D721Med (cell line): ENCODE measurements around the gene PSEN1.
"Not testable (repeated sequence)": the region's sequence is repeated elsewhere in the genome, so short reads cannot be mapped to it uniquely, and the experiment has no call there.

Experiments used
- DNase-seq: peaks from one replicate; pipeline ENCODE4 v3.0.0; 2011; ENCODE audit warnings: low spot score; ENCODE audit not compliant: insufficient read length
- FAIRE-seq: peaks from 2 replicates; lab custom pipeline; 2011; peaks lifted over from hg19 to GRCh38; lab: Jason Lieb, UNC
- TF ChIP-seq, protein P1 (sequence below): IDR thresholded peaks from 2 replicates; pipeline ENCODE4 v1.5.1; 2012; ENCODE audit warnings: mild to moderate bottlenecking, control low read depth; ENCODE audit not compliant: insufficient read depth; ENCODE audit errors: missing control alignments

Gene PSEN1

DNA sequence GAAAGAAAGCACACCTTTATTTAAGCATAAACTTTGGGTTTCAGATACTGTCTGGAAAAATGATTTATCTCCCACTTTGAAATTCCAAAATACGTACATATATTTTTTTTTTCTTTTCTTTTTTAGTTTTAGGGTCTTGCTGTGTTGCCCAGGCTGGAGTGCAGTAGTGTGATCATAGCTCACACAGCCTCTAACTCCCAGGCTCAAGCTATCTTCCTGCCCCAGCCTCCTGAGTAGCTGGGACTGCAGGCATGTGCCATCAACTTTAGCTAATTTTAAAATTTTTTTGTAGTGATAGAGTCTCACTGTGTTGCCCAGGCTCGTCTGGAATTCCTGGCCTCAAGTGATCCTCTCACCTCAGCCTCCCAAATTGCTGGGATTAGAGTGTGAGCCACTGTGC, 55.1 kb downstream of the PSEN1 start:
- no peak for DNase-seq
- no peak for FAIRE-seq
- TF ChIP-seq, protein P1, sequence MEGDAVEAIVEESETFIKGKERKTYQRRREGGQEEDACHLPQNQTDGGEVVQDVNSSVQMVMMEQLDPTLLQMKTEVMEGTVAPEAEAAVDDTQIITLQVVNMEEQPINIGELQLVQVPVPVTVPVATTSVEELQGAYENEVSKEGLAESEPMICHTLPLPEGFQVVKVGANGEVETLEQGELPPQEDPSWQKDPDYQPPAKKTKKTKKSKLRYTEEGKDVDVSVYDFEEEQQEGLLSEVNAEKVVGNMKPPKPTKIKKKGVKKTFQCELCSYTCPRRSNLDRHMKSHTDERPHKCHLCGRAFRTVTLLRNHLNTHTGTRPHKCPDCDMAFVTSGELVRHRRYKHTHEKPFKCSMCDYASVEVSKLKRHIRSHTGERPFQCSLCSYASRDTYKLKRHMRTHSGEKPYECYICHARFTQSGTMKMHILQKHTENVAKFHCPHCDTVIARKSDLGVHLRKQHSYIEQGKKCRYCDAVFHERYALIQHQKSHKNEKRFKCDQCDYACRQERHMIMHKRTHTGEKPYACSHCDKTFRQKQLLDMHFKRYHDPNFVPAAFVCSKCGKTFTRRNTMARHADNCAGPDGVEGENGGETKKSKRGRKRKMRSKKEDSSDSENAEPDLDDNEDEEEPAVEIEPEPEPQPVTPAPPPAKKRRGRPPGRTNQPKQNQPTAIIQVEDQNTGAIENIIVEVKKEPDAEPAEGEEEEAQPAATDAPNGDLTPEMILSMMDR = no peak

DNA sequence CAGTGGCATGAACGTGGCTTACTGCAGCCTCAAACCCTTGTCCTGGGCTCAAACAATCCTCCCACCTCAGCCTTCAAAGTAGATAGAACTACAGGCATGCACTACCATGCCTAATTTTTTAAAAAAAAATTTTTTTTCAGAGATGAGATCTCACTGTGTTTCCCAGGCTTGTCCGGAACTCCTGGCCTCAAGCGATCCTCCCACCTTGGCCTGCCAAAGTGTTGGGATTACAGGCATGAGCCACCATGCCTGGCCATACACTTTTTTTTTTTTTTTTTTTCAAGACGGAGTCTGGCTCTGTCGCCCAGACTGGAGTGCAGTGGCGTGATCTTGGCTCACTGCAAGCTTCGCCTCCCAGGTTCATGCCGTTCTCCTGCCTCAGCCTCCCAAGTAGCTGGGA, 58.0 kb downstream of the PSEN1 start:
- not testable (repeated sequence) for DNase-seq, FAIRE-seq

DNA sequence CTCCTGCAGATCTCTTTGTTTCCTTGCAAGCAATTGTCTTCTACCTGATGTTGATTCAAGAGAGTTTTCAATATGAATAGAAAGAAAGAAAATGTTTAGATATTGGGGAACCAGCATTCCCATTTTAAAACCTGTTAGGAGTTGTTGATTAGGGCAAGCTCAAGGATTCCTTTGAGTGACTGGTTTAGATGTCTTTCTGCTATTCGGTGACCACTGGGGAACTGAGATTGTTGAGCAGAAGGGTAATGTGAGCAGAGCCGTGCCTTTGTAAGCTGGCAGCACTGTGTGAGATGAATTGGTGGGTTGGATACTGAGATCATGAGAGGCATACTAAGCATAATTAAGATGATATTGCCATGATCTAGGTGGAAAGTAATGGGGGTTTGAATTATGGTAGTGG, 61.9 kb downstream of the PSEN1 start:
- TF ChIP-seq, protein P1 = no peak
- DNase-seq (no peak), FAIRE-seq (no peak)

DNA sequence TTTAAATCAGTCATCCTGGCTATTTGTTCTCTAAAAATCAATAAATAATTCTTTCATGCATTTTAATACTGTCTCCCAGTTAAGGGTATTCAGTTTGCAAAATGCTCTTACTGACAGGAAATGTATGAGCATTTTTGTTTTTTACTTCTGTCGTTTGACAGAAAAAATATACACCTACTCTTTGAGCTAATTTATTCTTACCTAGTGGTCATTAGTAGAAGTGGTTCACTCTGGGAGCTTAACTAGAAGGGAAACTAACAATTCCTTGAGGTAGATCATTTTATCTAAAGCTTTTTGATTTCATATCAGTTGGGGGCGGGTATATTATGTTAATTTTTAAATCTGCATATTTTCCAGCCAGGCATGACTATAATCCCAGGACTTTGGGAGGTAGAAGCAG, 67.2 kb downstream of the PSEN1 start:
- FAIRE-seq (no peak), DNase-seq (no peak)
- TF ChIP-seq, protein P1 = no peak

DNA sequence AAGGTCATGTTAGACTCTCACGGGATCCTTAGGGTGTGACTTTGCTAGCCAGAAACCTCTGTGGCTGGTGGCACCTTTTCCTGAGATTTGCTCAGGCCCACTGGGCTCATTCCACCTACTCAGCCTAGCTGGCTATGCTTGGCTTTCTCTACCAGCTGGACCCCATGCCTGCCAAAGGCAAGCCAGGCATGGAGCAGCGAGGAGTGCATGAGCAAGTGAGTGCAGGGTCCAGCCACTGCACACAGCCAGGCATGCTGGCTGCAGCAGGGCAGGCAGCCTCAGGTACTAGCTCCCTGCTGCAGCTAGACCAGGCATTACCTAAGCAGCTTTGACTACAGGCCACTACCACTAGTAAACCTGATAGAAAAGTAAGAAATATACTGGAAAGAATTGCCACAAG, 71.3 kb downstream of the PSEN1 start:
- TF ChIP-seq, protein P1 = no peak
- FAIRE-seq (no peak), DNase-seq (no peak)

DNA sequence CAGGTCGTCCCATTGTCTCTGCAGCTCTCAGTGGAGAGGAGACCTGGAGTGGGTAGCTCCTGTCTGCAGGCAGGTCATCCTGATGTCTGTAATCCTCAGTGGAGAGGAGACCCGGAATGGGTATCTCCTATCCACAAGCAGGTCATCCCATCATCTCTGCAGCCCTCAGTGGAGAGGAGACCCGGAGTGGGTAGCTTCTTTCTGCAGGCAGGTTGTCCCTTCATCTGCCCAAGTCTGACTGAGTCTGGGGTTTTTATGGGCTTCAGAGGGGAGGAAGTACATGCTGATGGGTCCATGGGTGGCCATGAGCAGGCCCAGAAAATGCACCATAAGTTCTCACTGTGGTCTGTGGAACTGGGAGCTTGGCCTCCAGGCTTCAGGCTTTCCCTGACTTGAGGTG, 72.1 kb downstream of the PSEN1 start:
- DNase-seq = no peak
- TF ChIP-seq, protein P1 = no peak
- FAIRE-seq = no peak

DNA sequence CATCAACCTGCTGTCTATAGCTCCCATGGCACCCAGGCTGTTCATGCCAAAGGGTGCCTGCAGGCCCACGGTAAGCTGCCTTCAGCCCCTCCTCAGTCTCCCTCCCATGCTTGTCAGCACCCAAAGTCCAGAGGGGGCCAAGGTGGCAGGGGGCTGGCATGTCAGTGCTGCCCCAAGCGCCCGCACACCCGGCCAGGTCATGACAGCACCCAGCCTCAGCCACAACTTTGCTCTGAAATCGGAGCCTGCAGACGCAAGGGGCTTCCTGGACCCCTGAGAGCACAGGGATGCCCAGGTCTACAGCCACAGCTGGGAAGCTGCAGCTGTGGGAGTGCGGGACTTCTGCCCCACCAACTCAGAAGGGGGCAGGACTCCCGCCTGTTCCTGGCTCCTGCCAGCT, 72.5 kb downstream of the PSEN1 start:
- FAIRE-seq (no peak), DNase-seq (no peak)
- TF ChIP-seq, protein P1 = no peak

DNA sequence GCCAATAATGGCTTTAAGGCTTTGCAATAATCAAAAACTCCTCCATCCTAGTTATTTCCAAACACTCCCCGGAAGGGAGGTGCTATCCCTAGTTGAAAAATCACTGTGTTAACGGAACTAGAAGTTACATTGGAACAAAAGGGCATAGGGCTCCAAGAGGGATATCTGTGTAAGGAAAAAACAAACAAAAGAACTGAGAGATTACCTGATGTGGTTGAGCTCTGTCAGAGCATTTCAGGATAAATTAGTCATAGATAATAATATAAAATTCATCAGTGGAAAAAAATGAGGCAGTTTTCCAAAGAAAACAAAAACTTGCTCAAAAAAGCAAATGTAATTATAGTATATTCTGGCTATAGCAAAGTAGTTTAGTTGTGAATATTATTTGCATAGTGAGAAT, 73.6 kb downstream of the PSEN1 start:
- DNase-seq = no peak
- TF ChIP-seq, protein P1 = no peak
- FAIRE-seq = no peak
